AG09319 (cell line): ENCODE results near the gene PTPN1.

Source experiments
- DNase-seq: peaks from one replicate; pipeline ENCODE4 v3.0.0-alpha.2; 2010; ENCODE audit warnings: low read depth; ENCODE audit errors: extremely low read depth
- CTCF ChIP-seq: IDR thresholded peaks from 2 replicates; pipeline ENCODE4 v1.5.1; 2011; ENCODE audit warnings: low read depth, mild to moderate bottlenecking, inconsistent platforms, low read length, moderate library complexity

Gene PTPN1

GRCh38 chr20:50521221-50522052 lies 11.3 kb downstream of the PTPN1 start:
- no peak for TF ChIP-seq CTCF
- DNase-seq, result no peak

- DNase-seq, result no peak
- no peak for TF ChIP-seq CTCF
Observed at GRCh38 chr20:50522053-50522674, 12.0 kb downstream of the PTPN1 start.

GRCh38 chr20:50523552-50524167 lies 13.5 kb downstream of the PTPN1 start:
- TF ChIP-seq CTCF, result no peak

GRCh38 chr20:50525681-50526080 lies 15.5 kb downstream of the PTPN1 start:
- DNase-seq, result no peak

More at GRCh38 chr20:50523552-50524167, 13.5 kb downstream of the PTPN1 start:
- DNase-seq, result no peak

GRCh38 chr20:50526403-50526989 lies 16.3 kb downstream of the PTPN1 start:
- no peak for TF ChIP-seq CTCF

More at GRCh38 chr20:50525681-50526080, 15.5 kb downstream of the PTPN1 start:
- TF ChIP-seq CTCF, result no peak

GRCh38 chr20:50527068-50527605 lies 17.0 kb downstream of the PTPN1 start:
- no peak for TF ChIP-seq CTCF
- no peak for DNase-seq

More at GRCh38 chr20:50526403-50526989, 16.3 kb downstream of the PTPN1 start:
- no peak for DNase-seq
